ENCODE data around the gene AP1M1. TPM values are rescaled to one million over a fixed set of nuclear protein-coding genes. Genes with fewer than 3 reads are reported as not detected.
A peak's percentile ranks its signal among the peaks of the same experiment; 100 is the strongest.

Gene AP1M1
- total RNA-seq, 4 donors from 2014 or later: 21.2 to 80.9 (median 32.7) TPM

DNA sequence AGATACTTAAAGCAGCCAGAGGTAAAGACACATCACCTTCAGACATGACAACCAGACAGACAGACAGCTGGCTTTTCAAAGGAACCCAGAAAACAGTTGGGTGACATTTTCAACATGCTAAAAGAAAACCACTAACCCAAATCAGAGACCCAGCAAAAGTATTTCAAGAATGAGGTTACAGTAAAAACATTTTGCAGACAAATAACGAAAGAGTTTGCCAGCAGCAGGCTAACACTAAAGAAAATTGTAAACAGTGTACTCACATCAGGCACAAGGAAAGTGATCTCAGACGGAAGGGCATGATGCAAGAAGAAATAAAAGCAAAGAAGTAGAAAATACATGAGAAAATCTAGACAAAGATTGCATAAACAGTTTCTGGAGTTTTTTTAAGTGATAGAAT lies 46.4 kb downstream of the AP1M1 start:
- Histone ChIP-seq H3K4me1 (no peaks in the 10 kb centered on the region), H3K9me3 (no peaks in the 10 kb centered on the region), H3K27me3 (no peaks in the 10 kb centered on the region), H3K4me3 (no peak overlapping the region), H3K36me3 (no peaks in the 10 kb centered on the region), H3K27ac (no peak overlapping the region)
- intact Hi-C loops (cut with DNase I; ENCODE audit: low total_unique reads): loop anchor here (2.0 kb wide), 1 partner anchor 137 kb away; no protein-coding TSS in a partner anchor
- no peak for DNase-seq
- no peak for TF ChIP-seq POLR2A (IDR thresholded peaks at IDR 0.05)
- TF ChIP-seq, protein P1, sequence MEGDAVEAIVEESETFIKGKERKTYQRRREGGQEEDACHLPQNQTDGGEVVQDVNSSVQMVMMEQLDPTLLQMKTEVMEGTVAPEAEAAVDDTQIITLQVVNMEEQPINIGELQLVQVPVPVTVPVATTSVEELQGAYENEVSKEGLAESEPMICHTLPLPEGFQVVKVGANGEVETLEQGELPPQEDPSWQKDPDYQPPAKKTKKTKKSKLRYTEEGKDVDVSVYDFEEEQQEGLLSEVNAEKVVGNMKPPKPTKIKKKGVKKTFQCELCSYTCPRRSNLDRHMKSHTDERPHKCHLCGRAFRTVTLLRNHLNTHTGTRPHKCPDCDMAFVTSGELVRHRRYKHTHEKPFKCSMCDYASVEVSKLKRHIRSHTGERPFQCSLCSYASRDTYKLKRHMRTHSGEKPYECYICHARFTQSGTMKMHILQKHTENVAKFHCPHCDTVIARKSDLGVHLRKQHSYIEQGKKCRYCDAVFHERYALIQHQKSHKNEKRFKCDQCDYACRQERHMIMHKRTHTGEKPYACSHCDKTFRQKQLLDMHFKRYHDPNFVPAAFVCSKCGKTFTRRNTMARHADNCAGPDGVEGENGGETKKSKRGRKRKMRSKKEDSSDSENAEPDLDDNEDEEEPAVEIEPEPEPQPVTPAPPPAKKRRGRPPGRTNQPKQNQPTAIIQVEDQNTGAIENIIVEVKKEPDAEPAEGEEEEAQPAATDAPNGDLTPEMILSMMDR (IDR thresholded peaks at IDR 0.05): no peak

DNA sequence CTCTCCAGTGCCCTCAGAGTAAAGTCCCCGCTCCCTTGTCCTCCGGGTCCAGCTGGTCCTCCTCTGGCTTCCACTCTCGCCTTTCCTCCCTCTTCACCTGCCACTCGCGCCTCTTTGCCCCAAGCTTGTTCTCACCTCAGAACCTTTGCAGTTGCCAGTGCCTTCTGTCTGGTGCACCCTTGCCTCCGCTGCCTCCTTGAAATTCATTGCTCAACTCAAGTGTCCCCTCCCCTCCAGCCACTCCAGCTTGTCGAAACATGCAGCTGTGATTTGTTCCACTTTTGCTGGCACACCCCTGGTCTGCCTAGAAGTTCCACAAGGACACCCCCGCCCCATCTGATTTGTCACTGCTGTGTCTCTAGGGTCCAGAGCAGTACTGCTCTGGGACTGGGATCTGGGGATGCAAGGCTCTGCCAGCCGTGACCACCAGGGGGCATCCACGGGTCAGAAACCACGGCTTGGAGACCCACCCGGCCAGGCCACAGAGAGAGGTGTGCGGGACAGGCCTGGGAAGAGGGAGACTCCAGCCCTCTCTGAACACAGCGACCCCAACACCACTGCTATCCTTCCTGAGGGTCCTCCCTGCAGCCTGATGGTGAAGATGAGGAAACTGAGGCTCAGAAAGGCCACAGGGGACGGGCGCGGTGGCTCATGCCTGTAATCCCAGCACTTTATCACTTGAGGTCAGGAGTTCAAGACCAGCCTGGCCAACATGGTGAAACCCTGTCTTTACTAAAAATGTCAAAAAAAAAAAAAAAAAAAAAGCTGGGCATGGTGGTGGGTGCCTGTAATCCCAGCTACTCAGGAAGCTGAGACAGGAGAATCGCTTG lies 49.9 kb downstream of the AP1M1 start:
- Histone ChIP-seq H3K27me3 (no peaks in the 10 kb centered on the region), H3K9me3 (no peaks in the 10 kb centered on the region), H3K4me3 (no peak overlapping the region), H3K4me1 (no peaks in the 10 kb centered on the region), H3K36me3 (no peaks in the 10 kb centered on the region), H3K27ac (peak overlapping the region in 1 of 2 donors; percentile 11)
- TF ChIP-seq POLR2A (IDR thresholded peaks at IDR 0.05): peak in 1 of 2 donors; percentile 29
- TF ChIP-seq, protein P1 (IDR thresholded peaks at IDR 0.05): peak; percentile 93 to 99 (median 96)
- intact Hi-C loops (cut with DNase I; ENCODE audit: low total_unique reads): no loop called here
- peak; percentile 89 to 90 for DNase-seq

DNA sequence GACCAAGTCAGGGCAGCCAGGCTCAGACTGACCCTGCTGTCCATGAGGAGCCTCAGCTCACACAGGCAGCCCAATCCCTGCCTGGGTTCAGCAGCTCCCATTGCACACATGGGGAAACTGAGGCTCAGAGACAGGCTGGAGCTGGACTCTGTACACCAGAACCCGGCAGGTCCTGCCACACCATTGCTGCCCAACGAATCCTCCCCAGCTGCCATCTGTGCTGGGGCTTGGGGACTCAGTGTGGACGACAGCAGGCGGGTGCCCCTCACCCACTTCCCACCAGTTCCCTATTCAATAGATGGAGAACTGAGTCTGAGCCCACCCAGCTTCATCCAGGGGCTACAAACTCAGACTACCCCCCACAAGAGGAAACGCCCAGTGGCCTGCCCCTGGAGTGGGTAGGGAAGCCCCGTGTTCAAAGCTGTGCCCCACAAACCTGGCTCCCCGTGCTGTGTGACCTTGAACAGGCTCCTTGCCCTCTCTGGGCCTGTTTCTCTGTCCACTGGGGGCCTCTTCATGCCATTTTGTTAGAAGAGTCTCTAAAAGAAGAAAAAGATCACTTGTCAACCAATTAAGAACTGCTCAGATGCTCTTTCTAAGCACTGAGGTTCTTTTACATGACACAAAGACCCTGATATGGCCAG lies 50.8 kb downstream of the AP1M1 start:
- no peaks in the 10 kb centered on the region for H3K4me1 ChIP-seq
- H3K4me3 ChIP-seq: no peak overlapping the region
- H3K27ac ChIP-seq: no peak overlapping the region
- TF ChIP-seq POLR2A (IDR thresholded peaks at IDR 0.05): no peak
- TF ChIP-seq, protein P1 (IDR thresholded peaks at IDR 0.05): no peak
- H3K9me3 ChIP-seq: no peaks in the 10 kb centered on the region
- no peaks in the 10 kb centered on the region for H3K36me3 ChIP-seq
- intact Hi-C loops (cut with DNase I; ENCODE audit: low total_unique reads): no loop called here
- no peaks in the 10 kb centered on the region for H3K27me3 ChIP-seq
- no peak for DNase-seq

DNA sequence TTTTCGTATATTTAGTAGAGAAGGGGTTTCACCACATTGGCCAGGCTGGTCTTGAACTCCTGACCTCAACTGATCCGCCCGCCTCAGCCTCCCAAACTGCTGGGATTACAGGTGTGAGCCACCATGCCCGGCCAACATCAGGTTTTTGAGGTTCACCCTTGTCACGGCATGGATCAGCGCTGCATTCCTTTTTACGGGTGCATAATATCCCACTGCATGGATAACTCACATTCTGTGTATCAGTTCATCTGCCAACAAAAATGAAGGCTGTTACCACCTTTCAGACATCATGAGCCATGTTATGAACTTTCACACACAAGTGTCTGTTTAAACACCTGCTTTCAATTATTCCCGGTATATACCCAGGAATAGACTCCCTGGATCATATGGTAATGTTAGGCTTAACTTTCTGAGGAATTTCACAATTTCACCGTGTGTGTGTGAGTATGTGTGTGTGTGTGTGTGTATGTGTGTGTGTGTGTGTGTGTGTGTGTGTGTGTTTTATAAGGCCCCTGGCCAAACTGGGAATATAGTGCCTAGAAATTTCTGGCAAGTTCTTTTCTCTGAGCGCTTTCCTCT lies 52.2 kb downstream of the AP1M1 start:
- Histone ChIP-seq H3K4me1 (no peaks in the 10 kb centered on the region), H3K9me3 (no peaks in the 10 kb centered on the region), H3K4me3 (no peak overlapping the region), H3K36me3 (no peaks in the 10 kb centered on the region), H3K27me3 (no peaks in the 10 kb centered on the region), H3K27ac (no peak overlapping the region)
- intact Hi-C loops (cut with DNase I; ENCODE audit: low total_unique reads): no loop called here
- TF ChIP-seq, protein P1 (IDR thresholded peaks at IDR 0.05): no peak
- no peak for TF ChIP-seq POLR2A (IDR thresholded peaks at IDR 0.05)
- DNase-seq: no peak

Data from uterus (tissue), 4 donors.